Measurements from ENCODE around the gene DIRAS3.

DNA sequence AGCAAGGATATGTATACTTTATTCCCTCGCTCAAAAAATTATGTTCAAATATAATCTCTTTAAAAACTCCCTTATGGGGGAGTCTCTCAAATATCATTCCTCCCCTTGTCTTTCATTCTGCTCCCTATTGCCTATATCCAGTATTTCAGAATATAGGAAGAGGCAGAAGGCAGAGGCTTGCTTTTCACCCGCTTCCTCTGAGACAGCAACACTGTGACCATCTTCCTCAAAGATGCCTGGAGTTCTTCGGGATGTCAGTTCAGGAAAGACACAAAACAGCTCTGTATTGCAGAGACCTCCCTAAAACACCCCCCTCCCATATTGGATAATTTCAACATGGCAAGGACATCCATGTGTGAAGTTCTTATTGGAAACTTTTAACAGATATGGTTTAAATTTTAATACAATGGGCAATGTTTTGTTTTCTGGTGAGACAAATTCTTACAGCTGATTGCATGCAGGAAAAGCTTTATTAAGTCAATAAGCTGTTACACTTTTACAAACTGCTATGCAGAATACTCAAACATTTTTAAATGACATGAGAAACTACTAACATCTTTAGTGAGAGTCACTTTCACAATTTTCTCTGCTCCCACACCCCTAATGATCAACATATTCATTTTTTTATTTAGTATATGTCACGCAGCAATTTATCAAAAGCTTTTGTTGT lies 4.8 kb downstream of the DIRAS3 start:
- TF ChIP-seq, protein P1, sequence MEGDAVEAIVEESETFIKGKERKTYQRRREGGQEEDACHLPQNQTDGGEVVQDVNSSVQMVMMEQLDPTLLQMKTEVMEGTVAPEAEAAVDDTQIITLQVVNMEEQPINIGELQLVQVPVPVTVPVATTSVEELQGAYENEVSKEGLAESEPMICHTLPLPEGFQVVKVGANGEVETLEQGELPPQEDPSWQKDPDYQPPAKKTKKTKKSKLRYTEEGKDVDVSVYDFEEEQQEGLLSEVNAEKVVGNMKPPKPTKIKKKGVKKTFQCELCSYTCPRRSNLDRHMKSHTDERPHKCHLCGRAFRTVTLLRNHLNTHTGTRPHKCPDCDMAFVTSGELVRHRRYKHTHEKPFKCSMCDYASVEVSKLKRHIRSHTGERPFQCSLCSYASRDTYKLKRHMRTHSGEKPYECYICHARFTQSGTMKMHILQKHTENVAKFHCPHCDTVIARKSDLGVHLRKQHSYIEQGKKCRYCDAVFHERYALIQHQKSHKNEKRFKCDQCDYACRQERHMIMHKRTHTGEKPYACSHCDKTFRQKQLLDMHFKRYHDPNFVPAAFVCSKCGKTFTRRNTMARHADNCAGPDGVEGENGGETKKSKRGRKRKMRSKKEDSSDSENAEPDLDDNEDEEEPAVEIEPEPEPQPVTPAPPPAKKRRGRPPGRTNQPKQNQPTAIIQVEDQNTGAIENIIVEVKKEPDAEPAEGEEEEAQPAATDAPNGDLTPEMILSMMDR (conservative IDR thresholded peaks at IDR 0.05; ENCODE audit: low read length) = no peak
- no peak for TF ChIP-seq EZH2phosphoT487 (IDR thresholded peaks at IDR 0.05; ENCODE audit: borderline replicate concordance, low read depth, low read length)

Data from OCI-LY7 (cell line).